GM18499 (cell line): ENCODE measurements around the gene CAMTA1.

Source experiments
- ATAC-seq: cut with Tn5 transposase; IDR thresholded peaks from one replicate; pipeline ENCODE4 v1.9.1; 2021; ENCODE audit warnings: moderate number of reproducible peaks; ENCODE audit not compliant: insufficient read depth, unreplicated experiment

Gene CAMTA1

GRCh38 chr1:6989212-6990159 lies 204.2 kb downstream of the CAMTA1 start:
- no peak for ATAC-seq

- ATAC-seq, result no peak
These were observed 206.0 kb downstream of the CAMTA1 start for GRCh38 chr1:6991266-6991665.

- ATAC-seq, result no peak
These were observed 210.5 kb downstream of the CAMTA1 start for GRCh38 chr1:6995789-6996188.

DNA sequence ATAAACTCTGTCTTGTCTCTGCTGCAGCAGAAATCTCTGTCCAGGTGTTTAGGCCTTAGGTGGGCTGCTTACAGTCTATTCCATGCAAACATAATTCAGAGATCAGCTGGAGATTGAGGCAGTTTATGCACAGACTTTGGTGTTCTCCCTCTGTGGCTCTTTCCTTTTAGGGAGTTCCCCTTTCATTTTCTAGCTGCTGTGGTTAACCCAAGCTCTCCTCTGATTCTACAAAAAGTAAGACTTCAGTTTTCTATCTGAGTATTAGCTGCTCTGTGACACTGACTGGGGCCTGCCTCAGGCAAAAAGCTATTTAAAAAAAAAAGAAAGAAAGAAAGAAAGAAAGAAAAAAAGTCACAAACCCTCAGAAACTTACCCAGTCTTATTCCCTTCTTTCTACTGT lies 211.1 kb downstream of the CAMTA1 start:
- no peak for ATAC-seq

DNA sequence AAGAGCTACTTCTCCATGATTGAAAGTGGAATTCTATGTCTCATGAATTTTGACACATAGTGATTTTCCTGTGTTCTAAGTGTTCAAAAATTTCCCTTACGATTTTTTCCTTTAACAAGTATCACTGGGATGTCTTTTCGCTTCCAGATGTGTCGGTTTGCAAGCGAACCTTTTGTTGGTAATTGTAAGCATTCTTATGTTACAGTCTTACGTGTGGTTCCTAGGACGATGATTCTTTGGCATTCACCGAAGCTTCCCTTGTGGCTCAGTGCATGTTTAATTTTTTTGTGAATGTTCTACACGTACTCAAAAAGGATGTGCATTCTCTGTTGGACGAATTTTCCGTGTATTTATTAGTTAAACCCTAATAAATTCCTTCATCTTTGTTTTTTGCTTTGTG lies 211.6 kb downstream of the CAMTA1 start:
- no peak for ATAC-seq

GRCh38 chr1:6998267-6998666 lies 213.0 kb downstream of the CAMTA1 start:
- ATAC-seq, result no peak

- ATAC-seq, result no peak
These were observed 214.6 kb downstream of the CAMTA1 start for GRCh38 chr1:6999826-7000225.

- ATAC-seq, result no peak
These were observed 215.5 kb downstream of the CAMTA1 start for GRCh38 chr1:7000720-7001119.

DNA sequence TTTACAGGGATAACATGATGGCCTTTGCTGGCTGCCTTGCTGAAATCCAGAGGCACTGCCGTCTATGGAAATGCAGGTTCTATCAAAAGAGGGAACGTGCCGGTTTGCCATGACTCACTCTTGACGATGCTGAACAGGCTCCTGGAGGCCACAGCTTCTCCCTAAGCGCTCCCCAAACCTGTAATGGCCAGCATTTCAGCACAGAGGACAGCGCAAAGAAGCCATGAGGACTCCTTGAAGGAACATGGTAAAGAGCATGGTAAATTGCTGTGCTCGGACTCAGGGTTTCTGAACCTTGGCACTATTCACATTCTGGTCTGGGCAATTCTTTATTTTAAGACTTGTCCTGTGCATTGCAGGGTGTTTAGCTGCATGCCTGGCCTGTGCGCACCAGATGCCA lies 217.5 kb downstream of the CAMTA1 start:
- no peak for ATAC-seq

DNA sequence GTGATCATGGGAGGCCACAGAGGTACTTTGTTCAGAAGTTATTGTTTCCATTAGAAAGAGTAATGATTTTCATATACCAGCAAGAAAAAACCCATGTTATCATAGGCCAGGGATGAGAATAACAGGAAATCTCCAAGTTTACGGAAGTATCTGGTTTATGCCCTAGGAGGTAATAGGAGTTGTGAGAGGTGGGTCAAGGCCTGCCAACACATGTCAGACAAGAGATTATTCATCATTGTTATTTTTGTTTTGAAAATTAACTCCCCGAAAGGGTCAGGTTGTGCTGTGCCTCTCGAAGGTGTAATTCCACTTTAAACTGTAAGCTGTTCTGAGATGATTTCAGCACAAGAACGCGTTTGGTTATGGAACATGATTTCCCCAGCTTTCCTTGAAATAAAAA lies 218.4 kb downstream of the CAMTA1 start:
- no peak for ATAC-seq

GRCh38 chr1:7004181-7004580 lies 218.9 kb downstream of the CAMTA1 start:
- no peak for ATAC-seq

DNA sequence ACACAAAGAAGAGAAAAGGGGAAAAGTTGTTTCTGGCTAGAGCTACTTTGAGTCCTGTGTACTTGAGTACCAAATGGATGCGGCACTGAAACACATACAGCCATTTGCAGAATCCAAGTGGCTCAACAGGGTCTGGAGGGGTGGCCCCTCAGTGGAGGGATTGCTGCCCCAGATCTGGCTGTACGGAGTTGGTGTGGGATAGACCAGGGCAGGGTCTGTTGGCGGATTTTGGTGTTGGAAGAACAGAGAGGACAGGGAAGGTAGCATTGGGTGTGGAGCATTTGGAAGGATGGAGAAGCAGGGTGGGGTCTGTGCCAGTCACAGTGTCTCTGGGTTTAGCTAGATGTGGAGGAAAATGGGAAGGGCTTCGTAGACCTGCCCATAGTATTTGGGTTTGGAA lies 220.5 kb downstream of the CAMTA1 start:
- no peak for ATAC-seq

GRCh38 chr1:7006996-7007871 lies 222.0 kb downstream of the CAMTA1 start:
- ATAC-seq, result no peak

- ATAC-seq, result no peak
These were observed 222.6 kb downstream of the CAMTA1 start for GRCh38 chr1:7007902-7008301.

- ATAC-seq, result no peak
These were observed 223.1 kb downstream of the CAMTA1 start for GRCh38 chr1:7008331-7008730.

GRCh38 chr1:7008975-7009740 lies 223.9 kb downstream of the CAMTA1 start:
- no peak for ATAC-seq

DNA sequence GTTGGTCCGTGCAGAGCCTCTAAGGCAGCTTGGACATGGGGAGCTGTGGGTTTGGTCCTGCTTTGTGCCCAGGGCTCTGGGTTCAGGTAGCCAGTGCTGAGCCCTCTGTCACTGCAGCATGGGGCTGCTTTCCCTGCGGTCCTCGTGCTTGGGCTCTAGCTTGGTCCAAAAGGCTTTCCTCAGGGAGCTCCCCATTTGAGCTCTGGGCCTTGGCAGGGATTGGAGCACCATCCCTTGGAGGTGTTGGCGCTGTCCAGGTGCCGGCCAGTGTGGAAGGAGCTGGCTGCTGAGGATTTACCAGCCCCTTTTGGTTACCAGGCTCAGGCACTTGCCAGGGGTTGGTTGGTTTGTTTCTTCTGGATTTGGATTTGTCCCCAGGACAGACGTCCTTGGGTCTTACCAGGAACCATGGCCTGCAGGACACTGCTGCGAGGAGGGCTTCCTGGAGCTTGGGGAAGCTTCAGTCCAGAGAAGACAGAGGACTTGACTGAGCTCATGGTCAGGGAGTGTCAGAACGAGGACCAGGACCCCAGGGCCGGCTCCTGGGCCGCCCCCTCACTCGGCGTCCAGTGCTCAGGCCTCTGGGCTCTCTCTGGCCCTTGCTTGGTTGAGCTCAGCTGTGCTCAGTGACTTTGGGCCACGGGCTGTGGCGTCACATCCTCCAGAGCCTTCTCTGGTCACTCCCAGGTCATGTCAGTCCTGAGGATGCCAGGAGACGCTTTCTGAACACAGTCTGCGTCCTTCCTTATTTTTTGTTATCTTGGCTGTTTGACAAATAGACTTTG lies 224.7 kb downstream of the CAMTA1 start:
- ATAC-seq, result no peak

DNA sequence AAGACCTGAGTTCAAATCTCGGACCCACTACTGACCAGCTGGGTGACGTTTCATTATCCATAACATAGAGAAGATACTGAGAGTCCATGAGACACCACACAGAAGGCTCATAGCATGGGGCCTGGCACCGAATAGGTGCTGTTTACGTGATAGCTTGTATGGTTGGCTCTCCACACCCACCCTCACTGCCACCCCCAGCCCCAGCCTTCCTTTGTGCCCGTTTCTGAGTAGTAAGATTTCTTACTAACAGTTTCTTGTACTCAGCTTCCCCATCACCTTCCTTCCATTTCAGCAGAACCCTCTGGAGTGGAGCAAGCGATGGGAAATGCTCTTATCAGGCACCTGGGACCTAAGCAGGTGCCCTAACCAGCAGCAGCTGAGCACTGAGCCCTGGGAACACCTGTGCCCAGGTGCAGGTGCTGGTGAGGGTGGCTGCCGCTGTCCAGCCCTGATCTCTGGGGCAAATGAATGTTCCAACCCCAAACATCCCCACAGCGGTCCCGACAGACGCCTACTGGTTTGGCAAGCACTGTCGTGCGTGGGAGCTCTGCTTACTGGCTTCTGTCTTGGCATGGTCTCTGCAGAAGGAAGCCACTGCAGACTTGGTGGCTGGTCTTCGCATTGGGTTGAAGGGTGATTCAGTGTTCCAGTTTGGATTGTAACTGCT lies 225.4 kb downstream of the CAMTA1 start:
- ATAC-seq, result no peak

DNA sequence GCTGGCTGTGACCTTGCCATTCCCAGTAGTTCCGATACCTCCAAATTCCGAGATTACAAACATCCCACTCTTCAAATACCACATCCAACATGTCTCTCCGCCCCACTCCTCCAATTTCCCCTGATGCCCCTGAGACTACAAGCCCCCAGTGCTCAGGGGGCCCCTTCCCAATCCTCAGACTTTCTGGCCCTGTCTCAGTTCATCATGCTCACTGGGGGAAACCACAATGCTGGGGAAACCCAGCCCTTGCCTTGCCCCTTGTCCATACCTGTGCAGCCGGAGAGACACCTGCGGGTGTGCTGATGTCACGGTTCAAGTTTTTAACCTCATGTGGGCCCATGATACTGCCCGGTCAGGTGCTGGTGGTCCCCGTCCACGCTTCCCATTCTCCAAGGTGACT lies 226.6 kb downstream of the CAMTA1 start:
- ATAC-seq, result no peak
